ENCODE data around the gene SUSD3. TPM values are rescaled to one million over a fixed set of nuclear protein-coding genes. Genes with fewer than 3 reads are reported as not detected.

Gene SUSD3
- total RNA-seq, 4 donors from 2014 or later = 6.8 to 24.2 (median 12.8) TPM

- DNase-seq (ENCODE audit: low spot score) = no peak
- TF ChIP-seq CTCF (IDR thresholded peaks at IDR 0.05) = no peak
- ATAC-seq (ENCODE audit: low FRiP score) = no peak
Observed at GRCh38 chr9:93065135-93065720, 6.7 kb downstream of the SUSD3 start.

GRCh38 chr9:93066978-93067603 lies 8.6 kb downstream of the SUSD3 start:
- TF ChIP-seq CTCF (IDR thresholded peaks at IDR 0.05) = no peak
- DNase-seq (ENCODE audit: low spot score) = no peak
- no peak for ATAC-seq (ENCODE audit: low FRiP score)

GRCh38 chr9:93068956-93069355 lies 10.5 kb downstream of the SUSD3 start:
- no peak for TF ChIP-seq CTCF (IDR thresholded peaks at IDR 0.05)
- DNase-seq (ENCODE audit: low spot score) = no peak
- peak; percentile 57 for ATAC-seq (ENCODE audit: low FRiP score)

DNA sequence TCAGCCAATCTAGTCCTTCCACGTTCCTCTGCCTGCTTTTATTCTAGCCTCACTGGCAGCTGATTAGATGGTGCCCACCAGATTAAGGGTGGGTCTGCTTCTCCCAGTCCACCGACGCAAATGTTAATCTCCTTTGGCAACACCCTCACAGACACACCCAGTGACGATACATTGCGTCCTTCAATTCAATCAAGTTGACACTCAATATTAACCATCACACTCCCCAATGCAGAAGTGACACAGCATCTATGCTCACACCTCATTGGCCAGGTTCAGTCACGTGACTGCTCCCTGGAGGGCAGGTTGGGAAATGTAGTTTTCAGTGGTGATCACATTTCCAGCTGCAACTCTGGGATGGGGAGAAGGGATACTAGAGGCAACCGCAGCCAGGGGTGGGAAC lies 13.0 kb downstream of the SUSD3 start:
- peak; percentile 60 for ATAC-seq (ENCODE audit: low FRiP score)
- TF ChIP-seq CTCF (IDR thresholded peaks at IDR 0.05) = no peak
- DNase-seq (ENCODE audit: low spot score) = no peak

DNA sequence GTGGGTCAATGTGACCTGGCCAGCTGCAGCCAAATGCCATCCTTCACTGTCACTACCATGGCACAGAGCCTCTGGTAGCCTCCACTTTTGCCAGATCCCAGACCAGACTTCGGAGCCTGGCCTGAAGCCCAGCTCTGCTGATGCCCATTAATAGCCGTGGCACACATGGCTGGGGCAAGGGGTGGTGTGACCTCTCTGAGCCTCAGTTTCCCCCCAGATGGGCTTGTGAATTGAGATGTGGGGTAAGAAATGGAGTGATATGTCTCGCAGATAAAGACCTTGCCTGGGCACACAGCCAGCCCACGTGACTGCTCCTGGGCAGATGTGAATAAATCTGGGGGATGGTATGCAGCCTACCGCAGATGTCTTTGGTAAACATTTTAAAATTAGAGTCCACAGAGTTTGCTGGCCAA lies 13.9 kb downstream of the SUSD3 start:
- ATAC-seq (ENCODE audit: low FRiP score) = no peak
- TF ChIP-seq CTCF (IDR thresholded peaks at IDR 0.05) = no peak

GRCh38 chr9:93076101-93076791 lies 17.7 kb downstream of the SUSD3 start:
- ATAC-seq (ENCODE audit: low FRiP score) = no peak
- DNase-seq (ENCODE audit: low spot score) = no peak
- TF ChIP-seq CTCF (IDR thresholded peaks at IDR 0.05) = no peak

More for the DNA sequence above, 13.9 kb downstream of the SUSD3 start:
- DNase-seq (ENCODE audit: low spot score) = peak; percentile 45

- DNase-seq (ENCODE audit: low spot score) (no peak), ATAC-seq (ENCODE audit: low FRiP score) (no peak)
- no peak for TF ChIP-seq CTCF (IDR thresholded peaks at IDR 0.05)
Observed at GRCh38 chr9:93076792-93077128, 18.3 kb downstream of the SUSD3 start.

All from omental fat pad (tissue), 4 donors.